Mesothelial cell of epicardium (in vitro differentiated cells): ENCODE measurements around the gene MOGAT1. TPM values are rescaled to one million over a fixed set of nuclear protein-coding genes. Genes with fewer than 3 reads are reported as not detected.

Source experiments
- DNase-seq, 2 experiments: peaks; one replicate each; pipeline ENCODE4 v3.0.0; 2021; ENCODE audit warnings: low spot score in 2 of 2; ENCODE audit not compliant: unreplicated experiment in 2 of 2
- H3K27ac Mint-ChIP-seq: 2 replicates; pipeline ENCODE4 v1.8.0; 2021; ENCODE audit warnings: mixed read lengths
- H3K27me3 Mint-ChIP-seq: 2 replicates; pipeline ENCODE4 v1.8.0; 2021; ENCODE audit warnings: low read depth, mixed read lengths
- H3K36me3 Mint-ChIP-seq: 2 replicates; pipeline ENCODE4 v1.8.0; 2021; ENCODE audit warnings: mixed read lengths
- H3K4me1 Mint-ChIP-seq: 2 replicates; pipeline ENCODE4 v1.8.0; 2021; ENCODE audit warnings: mixed read lengths
- H3K4me3 Mint-ChIP-seq: 2 replicates; pipeline ENCODE4 v1.8.0; 2021; ENCODE audit warnings: mild to moderate bottlenecking, moderate library complexity, mixed read lengths
- H3K9me3 Mint-ChIP-seq: 2 replicates; pipeline ENCODE4 v1.8.0; 2021; ENCODE audit warnings: mixed read lengths
- CTCF ChIP-seq: fragments of 200-600 bp; sonication (generic); IDR thresholded peaks from one replicate; pipeline ENCODE4 v1.5.0; 2021; ENCODE audit warnings: antibody characterized with exemption; ENCODE audit not compliant: unreplicated experiment
- total RNA-seq: library from RNA; stranded (reverse); gene quantifications from 3 replicates; pipeline ENCODE4 v1.2.1, GENCODE V29; 2021

Gene MOGAT1
- total RNA-seq, 1 donor from 2014 or later: not detected

DNA sequence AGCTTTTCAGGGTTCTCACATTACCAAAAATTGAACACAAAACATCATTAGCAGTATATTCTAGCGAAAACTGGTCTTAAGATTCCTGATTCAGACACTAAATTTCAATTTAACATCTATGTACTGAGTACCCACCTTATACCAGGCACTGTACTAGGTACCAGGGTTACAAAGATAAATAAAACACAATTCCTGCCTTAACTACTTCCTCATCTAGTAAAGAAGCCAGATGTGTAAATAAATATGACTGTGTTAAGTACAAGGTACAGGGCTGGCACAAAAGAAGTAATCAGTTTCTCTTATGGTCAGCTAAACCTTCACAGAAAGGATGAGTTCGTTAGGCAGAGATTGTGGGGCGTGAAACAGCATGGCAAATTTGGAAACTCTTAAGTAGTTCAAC is 21.7 kb upstream of the MOGAT1 start:
- Mint-ChIP-seq H3K27ac (no peak overlapping the region), H3K4me1 (peaks cover 12% of the 10 kb centered on the region), H3K4me3 (no peak overlapping the region), H3K27me3 (no peaks in the 10 kb centered on the region), H3K36me3 (peaks cover 7% of the 10 kb centered on the region), H3K9me3 (no peaks in the 10 kb centered on the region)
- no peak for DNase-seq
- TF ChIP-seq CTCF: no peak

- Mint-ChIP-seq H3K9me3 (no peaks in the 10 kb centered on the region), H3K4me1 (peaks cover 22% of the 10 kb centered on the region), H3K27ac (no peak overlapping the region), H3K4me3 (no peak overlapping the region), H3K36me3 (peaks cover 2% of the 10 kb centered on the region), H3K27me3 (no peaks in the 10 kb centered on the region)
- TF ChIP-seq CTCF: no peak
- DNase-seq: no peak
These were observed 19.6 kb upstream of the MOGAT1 start for GRCh38 chr2:222651718-222652418.

DNA sequence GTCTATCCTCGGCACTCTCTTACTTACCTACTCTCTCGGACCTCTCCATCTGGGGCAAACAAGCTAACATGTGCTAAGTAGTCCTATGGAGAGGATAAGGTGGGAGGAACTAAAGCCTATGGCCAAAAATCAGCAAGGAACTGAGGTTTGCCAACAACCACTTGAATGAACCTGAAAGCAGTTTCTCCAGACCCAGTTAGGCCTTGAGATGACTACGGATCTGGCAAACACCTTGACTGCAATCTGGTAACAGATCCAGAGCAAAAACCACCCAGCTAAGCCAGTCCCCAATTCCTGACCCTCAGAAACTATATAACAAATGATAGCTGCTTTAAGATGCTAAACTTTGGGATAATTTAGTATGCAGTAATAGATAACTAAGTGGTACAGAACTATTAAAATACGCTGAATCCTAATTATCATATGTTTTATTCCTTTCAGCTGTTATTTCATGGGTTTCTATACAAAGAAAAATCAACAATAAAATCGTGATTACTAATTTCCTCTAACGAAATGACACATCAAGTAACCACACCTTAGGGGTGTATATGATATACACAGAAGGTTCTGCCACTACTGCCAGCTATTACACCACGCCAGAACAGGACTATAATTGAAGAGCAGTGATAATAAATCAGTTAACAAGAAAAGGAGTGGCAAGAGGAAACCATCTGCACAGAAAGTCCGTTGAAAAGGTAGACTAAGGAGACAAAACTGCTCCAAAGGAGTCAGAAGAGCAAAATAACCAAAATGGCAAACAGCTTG is 18.8 kb upstream of the MOGAT1 start:
- DNase-seq: no peak
- H3K27ac Mint-ChIP-seq: peak overlapping the region; percentile 6
- no peaks in the 10 kb centered on the region for H3K27me3 Mint-ChIP-seq
- peaks cover 25% of the 10 kb centered on the region for H3K4me1 Mint-ChIP-seq
- TF ChIP-seq CTCF: no peak
- H3K4me3 Mint-ChIP-seq: no peak overlapping the region
- H3K36me3 Mint-ChIP-seq: no peaks in the 10 kb centered on the region
- H3K9me3 Mint-ChIP-seq: no peaks in the 10 kb centered on the region

DNA sequence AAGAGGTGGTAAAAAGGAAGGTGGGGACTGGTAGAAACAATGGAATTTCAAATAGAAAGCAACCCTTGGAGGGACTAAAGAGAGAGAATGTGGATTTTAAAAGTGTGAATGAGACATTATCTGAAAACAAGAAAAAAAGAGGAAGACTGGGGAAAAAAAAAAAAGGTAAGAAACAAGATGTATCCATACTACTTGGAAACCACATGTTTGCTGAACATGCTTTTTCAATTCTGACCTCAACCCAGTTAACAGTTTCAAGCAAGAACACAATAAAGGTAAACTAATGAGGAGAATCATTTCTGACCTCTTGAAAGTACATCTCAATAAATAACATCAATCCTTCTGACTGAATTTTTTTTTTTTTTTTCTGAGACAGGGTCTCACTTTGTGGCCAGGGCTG is 18.2 kb upstream of the MOGAT1 start:
- Mint-ChIP-seq H3K9me3 (no peaks in the 10 kb centered on the region), H3K4me3 (no peak overlapping the region), H3K27me3 (no peaks in the 10 kb centered on the region), H3K36me3 (no peaks in the 10 kb centered on the region), H3K27ac (peak overlapping the region; percentile 6), H3K4me1 (peaks cover 25% of the 10 kb centered on the region)
- no peak for TF ChIP-seq CTCF
- DNase-seq: no peak

- Mint-ChIP-seq H3K27ac (peak within 1 kb of the TSS; percentile 99), H3K9me3 (no peaks in the 10 kb centered on the region), H3K36me3 (no peaks in the 10 kb centered on the region), H3K4me3 (peak within 1 kb of the TSS; percentile 93), H3K27me3 (no peaks in the 10 kb centered on the region), H3K4me1 (peaks cover 22% of the 10 kb centered on the region)
- no peak for TF ChIP-seq CTCF
- DNase-seq: peak; percentile 86 to 91
These were observed 15.5 kb upstream of the MOGAT1 start, which contains the start of gene FARSB for GRCh38 chr2:222655787-222656525. Gene FARSB (minus strand): TSS chr2:222656092. CDS start chr2:222656073, 19 bp downstream.
